ENCODE results near the gene DAZL.

DNA sequence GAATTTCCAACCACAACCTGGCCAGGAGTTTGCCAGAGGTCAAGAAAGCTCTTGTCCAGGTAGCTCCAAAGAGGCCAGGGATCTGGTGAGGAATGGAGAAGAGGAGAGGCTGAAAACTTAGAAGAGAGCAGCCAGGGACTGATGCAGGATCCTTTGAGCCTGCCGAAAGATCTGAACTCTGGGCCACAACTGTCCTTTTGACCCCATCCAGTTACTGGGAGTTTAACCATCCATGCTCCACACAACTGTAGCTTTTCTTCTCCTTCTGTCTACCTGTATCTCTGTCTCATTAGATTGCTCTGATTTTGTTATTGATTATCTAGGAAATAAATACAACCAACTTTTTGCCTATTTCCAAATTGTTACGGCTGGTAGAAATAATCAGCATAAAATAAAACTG lies 36.7 kb downstream of the DAZL start:
- TF ChIP-seq ZFX (IDR thresholded peaks at IDR 0.05; ENCODE audit: borderline replicate concordance) (no peak), CTCF (IDR thresholded peaks at IDR 0.05) (no peak)

Data from 22Rv1 (cell line).